Measurements from ENCODE around the gene HEY2.
A peak's percentile ranks its signal among the peaks of the same experiment; 100 is the strongest.
"Not testable (repeated sequence)": the region's sequence is repeated elsewhere in the genome, so short reads cannot be mapped to it uniquely, and the experiment has no call there.

The HEY2 gene

GRCh38 chr6:125749173-125749864 lies at the start of gene HEY2:
TSS of gene HEY2 (plus strand) at chr6:125749632. CDS start at chr6:125749777, 145 bp downstream.
- Mint-ChIP-seq H3K9me3 (no peaks in the 10 kb centered on the region), H3K4me3 (peak within 1 kb of the TSS; percentile 82 to 96), H3K4me1 (peaks cover 31% of the 10 kb centered on the region), H3K27ac (peak within 1 kb of the TSS in 1 of 2 donors; percentile 72), H3K27me3 (peaks cover 56% of the 10 kb centered on the region)
- peak; percentile 83 for ATAC-seq
- peak; percentile 86 to 87 for DNase-seq

GRCh38 chr6:125700581-125701353 lies 48.7 kb upstream of the HEY2 start:
- no peak overlapping the region for H3K27ac Mint-ChIP-seq
- H3K4me3 Mint-ChIP-seq = no peak overlapping the region
- no peaks in the 10 kb centered on the region for H3K9me3 Mint-ChIP-seq
- no peak for DNase-seq
- no peak for ATAC-seq
- H3K27me3 Mint-ChIP-seq = peaks cover 21% of the 10 kb centered on the region
- H3K4me1 Mint-ChIP-seq = no peaks in the 10 kb centered on the region

- Mint-ChIP-seq H3K9me3 (no peaks in the 10 kb centered on the region), H3K27me3 (peaks cover 27% of the 10 kb centered on the region), H3K4me3 (no peak overlapping the region), H3K4me1 (no peaks in the 10 kb centered on the region), H3K27ac (no peak overlapping the region)
- DNase-seq (no peak), ATAC-seq (no peak)
Observed at GRCh38 chr6:125701354-125701668, 48.1 kb upstream of the HEY2 start.

GRCh38 chr6:125703882-125704281 lies 45.5 kb upstream of the HEY2 start:
- H3K9me3 Mint-ChIP-seq, DNase-seq, ATAC-seq, H3K4me1 Mint-ChIP-seq, H3K4me3 Mint-ChIP-seq: not testable (repeated sequence)
- Mint-ChIP-seq H3K27ac (peak overlapping the region in 1 of 2 donors; percentile 51), H3K27me3 (peaks cover 33% of the 10 kb centered on the region)

- no peak for ATAC-seq
- no peak for DNase-seq
- peaks cover 22% of the 10 kb centered on the region for H3K27me3 Mint-ChIP-seq
Observed at GRCh38 chr6:125707615-125708243, 41.7 kb upstream of the HEY2 start.

GRCh38 chr6:125711013-125711675 lies 38.3 kb upstream of the HEY2 start:
- H3K4me1 Mint-ChIP-seq = peaks cover 24% of the 10 kb centered on the region
- no peak overlapping the region for H3K4me3 Mint-ChIP-seq
- ATAC-seq = no peak
- DNase-seq = no peak
- peaks cover 6 to 7% of the 10 kb centered on the region in 2 donors for H3K9me3 Mint-ChIP-seq
- peak overlapping the region in 1 of 2 donors; percentile 15 for H3K27ac Mint-ChIP-seq
- H3K27me3 Mint-ChIP-seq = peaks cover 18% of the 10 kb centered on the region

More at GRCh38 chr6:125707615-125708243, 41.7 kb upstream of the HEY2 start:
- Mint-ChIP-seq H3K4me3 (no peak overlapping the region), H3K4me1 (peaks cover 9% of the 10 kb centered on the region), H3K9me3 (peaks cover 6 to 7% of the 10 kb centered on the region in 2 donors), H3K27ac (no peak overlapping the region)

GRCh38 chr6:125714441-125715090 lies 34.9 kb upstream of the HEY2 start:
- DNase-seq = peak in 1 of 2 donors; percentile 11
- peak; percentile 88 for ATAC-seq
- Mint-ChIP-seq H3K27ac (peak overlapping the region in 1 of 2 donors; percentile 78), H3K27me3 (no peaks in the 10 kb centered on the region), H3K4me1 (peaks cover 22% of the 10 kb centered on the region), H3K9me3 (peaks cover 6 to 7% of the 10 kb centered on the region in 2 donors), H3K4me3 (no peak overlapping the region)

GRCh38 chr6:125717120-125717731 lies 32.2 kb upstream of the HEY2 start:
- H3K4me3 Mint-ChIP-seq = no peak overlapping the region
- H3K9me3 Mint-ChIP-seq = no peaks in the 10 kb centered on the region
- H3K27me3 Mint-ChIP-seq = peaks cover 10% of the 10 kb centered on the region
- H3K27ac Mint-ChIP-seq = peak overlapping the region in 1 of 2 donors; percentile 13
- DNase-seq (no peak), ATAC-seq (no peak)
- H3K4me1 Mint-ChIP-seq = peaks cover 15% of the 10 kb centered on the region

- H3K9me3 Mint-ChIP-seq = no peaks in the 10 kb centered on the region
- H3K27me3 Mint-ChIP-seq = peaks cover 17% of the 10 kb centered on the region
- no peak overlapping the region for H3K27ac Mint-ChIP-seq
- no peak overlapping the region for H3K4me3 Mint-ChIP-seq
- DNase-seq (no peak), ATAC-seq (no peak)
- H3K4me1 Mint-ChIP-seq = peaks cover 15% of the 10 kb centered on the region
Observed at GRCh38 chr6:125718109-125718508, 31.3 kb upstream of the HEY2 start.

- Mint-ChIP-seq H3K27me3 (peaks cover 30% of the 10 kb centered on the region), H3K27ac (no peak overlapping the region), H3K4me3 (no peak overlapping the region), H3K4me1 (no peaks in the 10 kb centered on the region), H3K9me3 (no peaks in the 10 kb centered on the region)
- no peak for DNase-seq
- ATAC-seq = no peak
Observed at GRCh38 chr6:125722886-125723285, 26.5 kb upstream of the HEY2 start.

- Mint-ChIP-seq H3K4me1 (no peaks in the 10 kb centered on the region), H3K27me3 (peaks cover 34% of the 10 kb centered on the region), H3K9me3 (no peaks in the 10 kb centered on the region), H3K27ac (no peak overlapping the region), H3K4me3 (no peak overlapping the region)
- no peak for ATAC-seq
- DNase-seq = no peak
Observed at GRCh38 chr6:125727216-125727615, 22.2 kb upstream of the HEY2 start.

GRCh38 chr6:125728739-125729138 lies 20.7 kb upstream of the HEY2 start:
- H3K27me3 Mint-ChIP-seq = peaks cover 34% of the 10 kb centered on the region
- H3K9me3 Mint-ChIP-seq = no peaks in the 10 kb centered on the region
- no peak for DNase-seq
- no peaks in the 10 kb centered on the region for H3K4me1 Mint-ChIP-seq
- H3K27ac Mint-ChIP-seq = no peak overlapping the region
- ATAC-seq = no peak
- no peak overlapping the region for H3K4me3 Mint-ChIP-seq

- Mint-ChIP-seq H3K27ac (no peak overlapping the region), H3K9me3 (no peaks in the 10 kb centered on the region), H3K27me3 (peaks cover 41% of the 10 kb centered on the region), H3K4me1 (no peaks in the 10 kb centered on the region), H3K4me3 (no peak overlapping the region)
- DNase-seq (no peak), ATAC-seq (no peak)
Observed at GRCh38 chr6:125729983-125730382, 19.4 kb upstream of the HEY2 start.

- Mint-ChIP-seq H3K27me3 (peaks cover 44% of the 10 kb centered on the region), H3K9me3 (no peaks in the 10 kb centered on the region), H3K27ac (no peak overlapping the region), H3K4me1 (no peaks in the 10 kb centered on the region), H3K4me3 (no peak overlapping the region)
- DNase-seq (no peak), ATAC-seq (peak; percentile 67)
Observed at GRCh38 chr6:125732398-125732797, 17.0 kb upstream of the HEY2 start.
